ENCODE results near the gene SYT6. TPM values are rescaled to one million over a fixed set of nuclear protein-coding genes. Genes with fewer than 3 reads are reported as not detected.

The SYT6 gene
- total RNA-seq, 4 donors from 2014 or later: 0.29 to 0.55 TPM; not detected in 2

GRCh38 chr1:114155706-114156105 lies 2.0 kb upstream of the SYT6 start:
- no peak for DNase-seq
- Histone ChIP-seq H3K36me3 (no peaks in the 10 kb centered on the region), H3K27ac (no peak overlapping the region), H3K9me3 (no peaks in the 10 kb centered on the region), H3K4me3 (no peak overlapping the region), H3K4me1 (peaks cover 0 to 20% of the 10 kb centered on the region in 2 donors), H3K27me3 (peaks cover 27 to 34% of the 10 kb centered on the region in 2 donors)
- TF ChIP-seq POLR2A (IDR thresholded peaks at IDR 0.05) (no peak), CTCF (IDR thresholded peaks at IDR 0.05) (no peak)
- intact Hi-C loops (cut with DNase I; ENCODE audit: low total_unique reads): no loop called here

GRCh38 chr1:114154963-114155322 lies 1.3 kb upstream of the SYT6 start:
- intact Hi-C loops (cut with DNase I; ENCODE audit: low total_unique reads): no loop called here
- Histone ChIP-seq H3K36me3 (no peaks in the 10 kb centered on the region), H3K4me3 (no peak overlapping the region), H3K9me3 (no peaks in the 10 kb centered on the region), H3K4me1 (peaks cover 0 to 20% of the 10 kb centered on the region in 2 donors), H3K27me3 (peaks cover 27 to 37% of the 10 kb centered on the region in 2 donors), H3K27ac (no peak overlapping the region)
- DNase-seq: no peak
- TF ChIP-seq CTCF (IDR thresholded peaks at IDR 0.05) (no peak), POLR2A (IDR thresholded peaks at IDR 0.05) (no peak)

- no peak for DNase-seq
- Histone ChIP-seq H3K4me3 (no peak overlapping the region), H3K36me3 (no peaks in the 10 kb centered on the region), H3K27ac (no peak overlapping the region), H3K9me3 (no peaks in the 10 kb centered on the region), H3K4me1 (peaks cover 0 to 20% of the 10 kb centered on the region in 2 donors), H3K27me3 (peaks cover 27 to 42% of the 10 kb centered on the region in 2 donors)
- TF ChIP-seq POLR2A (IDR thresholded peaks at IDR 0.05) (no peak), CTCF (IDR thresholded peaks at IDR 0.05) (no peak)
- intact Hi-C loops (cut with DNase I; ENCODE audit: low total_unique reads): no loop called here
Measured at GRCh38 chr1:114154146-114154962, 685 bp upstream of the SYT6 start.

- no peak for TF ChIP-seq POLR2A (IDR thresholded peaks at IDR 0.05)
- TF ChIP-seq CTCF (IDR thresholded peaks at IDR 0.05): no peak
- Histone ChIP-seq H3K27ac (no peak overlapping the region), H3K4me1 (peaks cover 0 to 20% of the 10 kb centered on the region in 2 donors), H3K27me3 (peaks cover 27 to 58% of the 10 kb centered on the region in 2 donors), H3K4me3 (peak overlapping the region in 1 of 2 donors; percentile 17), H3K36me3 (no peaks in the 10 kb centered on the region), H3K9me3 (no peaks in the 10 kb centered on the region)
- intact Hi-C loops (cut with DNase I; ENCODE audit: low total_unique reads): no loop called here
- peak in 1 of 2 donors; percentile 40 for DNase-seq
Measured at GRCh38 chr1:114152508-114153260, 985 bp downstream of the SYT6 start.

GRCh38 chr1:114152089-114152507 lies 1.6 kb downstream of the SYT6 start:
- no peaks in the 10 kb centered on the region for H3K36me3 ChIP-seq
- TF ChIP-seq POLR2A (IDR thresholded peaks at IDR 0.05): no peak
- no peak for TF ChIP-seq CTCF (IDR thresholded peaks at IDR 0.05)
- H3K4me3 ChIP-seq: peak overlapping the region in 1 of 2 donors; percentile 17
- intact Hi-C loops (cut with DNase I; ENCODE audit: low total_unique reads): no loop called here
- no peak overlapping the region for H3K27ac ChIP-seq
- H3K9me3 ChIP-seq: no peaks in the 10 kb centered on the region
- peaks cover 27 to 62% of the 10 kb centered on the region in 2 donors for H3K27me3 ChIP-seq
- H3K4me1 ChIP-seq: peaks cover 0 to 20% of the 10 kb centered on the region in 2 donors
- no peak for DNase-seq

All from uterus (tissue), 4 donors.